ENCODE results near the gene S100Z. TPM values are rescaled to one million over a fixed set of nuclear protein-coding genes. Genes with fewer than 3 reads are reported as not detected.
"Not testable (repeated sequence)": the region's sequence is repeated elsewhere in the genome, so short reads cannot be mapped to it uniquely, and the experiment has no call there.

Gene S100Z
- 0.30 TPM for total RNA-seq

DNA sequence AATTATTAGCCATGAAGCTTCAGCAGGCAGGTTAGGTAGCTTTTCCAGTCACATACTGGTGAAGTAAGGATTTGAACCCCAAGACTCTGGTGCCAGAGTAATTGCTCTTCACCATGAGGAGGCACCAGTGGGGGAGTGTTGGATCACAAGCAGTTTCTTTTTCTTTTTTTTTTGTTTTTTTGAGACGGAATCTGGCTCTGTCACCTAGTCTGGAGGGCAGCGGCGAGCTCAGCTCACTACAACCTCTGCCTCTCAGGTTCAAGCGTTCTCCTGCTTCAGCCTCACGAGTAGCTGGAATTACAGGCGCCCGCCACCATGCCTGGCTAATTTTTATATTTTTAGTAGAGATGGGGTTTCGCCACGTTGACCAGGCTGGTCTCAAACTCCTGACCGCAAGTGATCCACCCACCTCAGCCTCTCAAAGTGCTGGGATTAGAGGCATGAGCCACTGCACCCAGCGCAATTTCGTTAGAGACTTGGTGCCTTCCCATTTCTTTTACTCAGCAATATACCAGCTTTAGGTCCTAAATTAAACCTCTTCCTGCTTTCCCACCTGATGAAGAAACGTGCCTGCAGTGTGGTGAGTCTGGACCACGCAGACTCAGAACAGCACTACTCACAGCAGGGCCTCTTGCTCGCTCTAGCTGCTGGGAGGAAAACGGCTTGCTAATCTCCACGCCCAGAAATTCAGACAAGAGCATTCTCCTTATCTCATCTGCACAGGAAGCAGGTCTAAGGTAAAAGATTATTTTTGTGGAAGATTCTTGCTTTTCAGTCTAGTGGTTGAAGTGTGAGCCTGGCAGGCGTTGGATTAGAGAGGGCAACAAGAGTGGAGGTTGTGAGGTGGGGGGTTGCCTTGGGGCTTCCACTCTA lies at the start of gene S100Z:
S100Z (plus strand) TSS at position 596 of the 873 bp plus-strand sequence. CDS start 25,346 bp downstream, outside the sequence.
- no peak for DNase-seq

DNA sequence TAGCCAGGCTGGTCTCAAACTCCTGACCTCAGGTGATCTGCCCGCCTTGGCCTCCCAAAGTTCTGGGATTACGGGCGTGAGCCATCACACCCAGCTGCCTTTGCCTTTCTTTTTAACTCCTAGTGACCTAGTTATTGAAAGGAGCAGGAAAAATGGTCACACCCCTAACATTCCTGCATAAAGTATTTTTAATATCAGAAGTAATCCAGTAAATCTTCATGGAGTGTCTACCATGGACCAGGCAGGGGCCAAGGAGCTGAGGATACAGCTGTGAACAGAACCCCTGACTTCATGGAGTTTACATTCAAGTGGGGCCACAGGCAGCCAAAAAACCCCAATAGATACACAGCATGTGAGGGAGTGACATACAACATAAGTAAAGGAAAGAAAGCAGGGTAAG lies 49.2 kb upstream of the S100Z start:
- DNase-seq, result no peak

DNA sequence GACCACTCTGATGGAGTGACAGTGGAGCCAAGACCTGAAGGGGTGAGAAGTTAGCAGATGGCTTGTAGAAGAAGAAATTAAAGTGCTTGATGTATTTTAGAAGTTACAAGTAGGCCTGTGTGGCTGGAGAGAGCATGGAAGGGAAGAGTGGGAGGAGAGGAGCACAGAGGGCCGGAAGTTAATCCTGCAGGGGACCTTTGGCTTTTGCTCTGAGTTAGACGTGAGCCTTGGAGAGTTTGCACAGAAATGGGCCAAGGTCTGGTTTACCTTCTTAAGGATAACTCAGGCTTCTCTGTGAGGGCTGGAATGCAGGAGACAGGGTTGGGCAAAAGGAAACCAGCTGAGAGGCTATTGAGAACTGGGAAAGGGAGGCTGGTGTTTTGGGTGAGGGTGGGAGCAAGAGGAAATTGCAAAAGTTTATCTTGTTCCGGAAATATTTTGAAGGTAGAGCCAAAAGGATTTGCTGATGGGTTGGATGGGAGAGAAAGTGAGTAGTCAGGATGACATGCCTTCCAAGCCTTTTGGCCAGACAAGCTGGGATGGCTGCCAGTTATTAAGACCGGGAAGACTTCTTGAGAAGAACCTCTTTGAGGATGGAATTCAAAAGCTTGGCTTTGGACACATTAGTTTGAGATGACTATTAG lies 48.5 kb upstream of the S100Z start:
- no peak for DNase-seq

DNA sequence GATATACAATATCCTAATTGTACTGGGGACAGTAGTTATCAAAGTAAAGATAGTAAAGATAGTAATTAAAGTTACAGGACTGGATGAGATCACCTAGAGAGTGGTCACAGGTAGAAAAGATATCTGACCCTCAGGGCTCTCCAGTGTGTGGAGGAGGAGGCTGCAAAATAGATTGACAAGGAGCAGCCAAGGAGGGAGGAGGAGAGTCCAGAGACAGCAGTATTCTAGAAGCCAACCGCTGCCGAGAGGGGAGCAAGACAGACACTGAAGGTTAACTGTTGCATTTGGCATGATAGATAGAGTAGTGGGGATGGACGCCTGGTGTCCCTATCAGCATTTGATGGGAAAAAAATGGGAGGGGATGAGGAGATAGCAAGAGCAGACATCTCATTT lies 48.0 kb upstream of the S100Z start:
- DNase-seq, result no peak

DNA sequence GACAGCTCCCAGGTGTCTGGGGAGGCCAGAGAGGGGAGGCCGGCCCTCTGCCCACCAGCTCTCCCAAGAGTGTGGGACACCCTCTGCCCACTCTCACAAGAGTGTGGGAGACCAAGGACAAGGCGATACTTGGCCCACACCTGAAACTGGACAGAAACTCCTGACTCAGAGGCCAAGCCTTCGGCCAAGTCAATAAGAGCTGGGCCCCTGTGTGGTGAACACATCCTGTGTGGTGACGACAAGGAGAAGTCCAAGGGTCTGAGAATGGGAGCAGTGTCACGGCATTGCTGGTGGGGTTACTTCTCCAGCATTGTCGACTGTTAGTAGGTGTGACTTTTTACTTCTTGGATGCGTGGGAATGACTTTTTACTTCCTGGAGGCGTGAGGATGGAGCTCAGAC lies 45.5 kb upstream of the S100Z start:
- DNase-seq, result no peak

DNA sequence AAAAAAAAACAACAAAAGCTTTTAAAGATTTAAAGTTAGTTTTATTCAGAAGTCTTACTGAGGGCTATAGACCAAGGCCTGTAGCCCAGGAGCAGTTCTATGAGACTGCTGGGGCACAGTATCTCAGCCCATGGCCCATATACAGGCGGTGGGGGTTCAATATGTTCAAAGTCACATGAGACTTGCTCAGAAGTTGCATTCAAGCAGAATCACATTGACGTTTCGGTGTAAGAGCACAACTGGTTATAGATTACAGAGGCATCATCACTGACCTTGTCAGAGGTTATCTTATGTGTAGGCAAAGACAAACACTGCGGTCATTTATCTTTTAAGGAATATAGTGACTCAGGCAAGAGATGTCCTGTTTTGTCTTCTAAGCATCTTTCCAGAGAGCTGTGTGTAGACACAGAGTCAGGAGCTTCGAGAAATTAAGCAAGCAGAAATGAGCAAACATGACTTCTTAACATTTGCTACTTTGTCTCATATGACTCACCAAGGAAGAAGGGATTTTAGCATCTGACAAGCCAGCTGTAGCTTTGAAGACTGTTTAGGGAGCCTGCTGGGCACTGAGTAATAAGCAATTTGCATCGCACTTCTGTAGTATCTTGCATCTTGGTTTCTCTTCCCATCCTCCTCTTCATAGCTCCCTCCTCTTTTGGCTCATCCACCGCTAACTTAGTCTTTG lies 43.9 kb upstream of the S100Z start:
- no peak for DNase-seq

DNA sequence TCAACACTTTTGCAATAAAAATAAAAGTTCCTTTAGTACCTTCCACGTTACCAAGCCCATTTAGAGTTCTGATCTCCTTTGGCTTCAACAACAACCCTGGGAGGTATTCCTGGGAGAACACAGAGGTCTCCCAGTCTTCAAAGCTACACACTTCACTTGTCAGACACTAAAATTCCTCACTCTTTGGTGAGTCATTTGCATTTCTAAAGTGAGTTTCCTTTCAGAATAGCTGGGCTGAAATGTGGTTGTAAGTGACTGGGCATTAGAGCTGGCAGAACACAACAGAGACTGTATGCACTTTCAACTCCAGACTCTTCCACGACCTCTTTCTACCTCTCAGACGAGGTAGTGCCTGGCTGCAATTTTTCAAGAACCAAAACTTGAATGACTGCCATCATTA lies 42.5 kb upstream of the S100Z start:
- no peak for DNase-seq

DNA sequence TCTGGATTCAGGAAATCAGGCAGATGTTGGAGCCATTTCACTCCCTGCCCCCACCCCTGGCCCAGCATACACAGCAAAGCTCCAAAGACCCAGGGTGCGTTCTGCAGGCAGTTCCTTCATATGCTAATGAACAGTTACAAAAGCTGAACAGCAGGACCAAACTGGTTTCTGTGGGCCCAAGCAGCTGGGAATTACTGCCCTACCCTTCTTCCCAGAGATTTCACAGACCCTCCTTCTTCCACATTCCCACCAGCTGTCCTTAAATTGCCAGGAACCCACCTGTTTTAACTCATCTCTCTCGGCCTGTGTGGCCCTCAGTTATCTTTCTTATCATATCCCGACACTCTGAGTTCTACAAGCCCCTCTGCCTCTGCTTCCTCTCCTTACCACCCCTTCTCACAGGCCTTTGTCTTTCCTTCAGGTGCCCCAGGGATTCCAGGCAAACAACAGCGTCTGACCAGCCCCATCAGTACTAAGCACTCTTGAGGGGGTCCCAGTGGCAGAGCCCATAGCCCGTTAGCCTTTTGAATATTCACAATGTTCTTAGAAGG lies 41.6 kb upstream of the S100Z start:
- no peak for DNase-seq

DNA sequence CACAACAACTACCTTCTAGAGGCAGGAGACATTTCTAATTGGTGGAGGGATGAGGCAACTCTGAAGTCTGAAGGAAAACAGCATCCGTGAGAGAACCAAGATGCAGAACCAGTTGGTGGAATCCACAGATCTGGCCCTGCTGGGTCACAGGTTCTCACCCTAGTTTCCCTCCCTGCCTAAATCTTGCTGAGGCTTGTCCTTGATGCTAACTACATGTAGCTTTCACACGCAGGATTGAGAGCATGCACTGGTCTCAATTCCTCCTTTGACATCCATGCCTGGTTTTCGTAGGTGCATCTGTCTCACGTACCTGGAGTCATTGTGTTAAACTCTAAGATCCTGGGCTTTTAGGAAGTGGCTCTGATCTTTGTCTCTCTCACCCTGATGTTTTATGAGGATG lies 40.7 kb upstream of the S100Z start:
- DNase-seq, result no peak

DNA sequence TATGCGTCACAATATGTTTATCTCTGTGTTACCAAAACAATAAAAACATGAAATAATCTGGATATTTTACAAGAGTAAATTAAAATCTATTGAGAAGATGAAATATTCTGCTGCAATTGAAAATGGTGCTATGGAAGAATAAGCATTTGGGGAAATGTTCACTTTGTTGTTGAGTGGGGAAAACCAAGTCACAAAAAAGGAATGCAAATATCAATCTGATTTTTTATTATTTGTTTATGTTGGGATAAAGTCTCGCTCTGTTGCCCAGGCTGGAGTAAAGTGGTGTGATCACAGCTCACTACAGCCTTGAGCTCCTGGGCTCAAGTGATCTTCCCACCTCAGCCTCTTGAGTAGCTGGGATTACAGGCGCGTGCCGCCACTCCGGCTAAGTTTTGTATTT lies 39.6 kb upstream of the S100Z start:
- no peak for DNase-seq

DNA sequence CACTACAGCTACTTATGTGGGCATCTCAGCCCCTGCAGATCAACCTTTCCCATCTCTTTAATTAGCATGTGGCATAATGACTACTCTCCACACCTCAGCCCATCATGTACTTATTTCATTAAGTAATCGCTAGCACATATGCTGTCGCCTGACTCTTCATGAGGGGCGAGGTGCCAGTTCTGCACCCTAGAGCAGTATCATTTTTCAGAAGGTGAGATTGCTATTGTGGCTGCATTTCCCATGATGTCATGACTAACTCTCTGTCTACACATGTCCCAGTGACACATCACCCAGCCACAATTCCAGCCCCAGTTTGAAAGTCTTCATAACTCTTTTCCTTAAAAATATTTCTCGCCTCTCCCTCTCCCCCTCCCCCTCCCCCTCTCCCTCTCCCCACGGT lies 38.6 kb upstream of the S100Z start:
- DNase-seq, result no peak

DNA sequence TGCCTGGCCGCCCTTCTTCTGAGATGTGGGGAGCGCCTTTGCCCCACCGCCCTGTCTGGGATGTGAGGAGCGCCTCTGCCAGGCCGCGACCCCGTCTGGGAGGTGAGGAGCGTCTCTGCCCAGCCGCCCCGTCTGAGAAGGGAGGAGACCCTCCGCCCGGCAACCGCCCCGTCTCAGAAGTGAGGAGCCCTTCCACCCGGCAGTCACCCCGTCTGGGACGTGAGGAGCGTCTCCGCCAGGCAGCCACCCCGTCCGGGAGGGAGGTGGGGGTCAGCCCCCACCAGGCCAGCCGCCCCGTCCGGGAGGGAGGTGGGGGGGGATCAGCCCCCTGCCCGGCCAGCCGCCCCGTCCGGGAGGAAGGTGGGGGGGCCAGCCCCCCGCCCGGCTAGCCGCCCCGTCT lies 37.6 kb upstream of the S100Z start:
- not testable (repeated sequence) for DNase-seq

DNA sequence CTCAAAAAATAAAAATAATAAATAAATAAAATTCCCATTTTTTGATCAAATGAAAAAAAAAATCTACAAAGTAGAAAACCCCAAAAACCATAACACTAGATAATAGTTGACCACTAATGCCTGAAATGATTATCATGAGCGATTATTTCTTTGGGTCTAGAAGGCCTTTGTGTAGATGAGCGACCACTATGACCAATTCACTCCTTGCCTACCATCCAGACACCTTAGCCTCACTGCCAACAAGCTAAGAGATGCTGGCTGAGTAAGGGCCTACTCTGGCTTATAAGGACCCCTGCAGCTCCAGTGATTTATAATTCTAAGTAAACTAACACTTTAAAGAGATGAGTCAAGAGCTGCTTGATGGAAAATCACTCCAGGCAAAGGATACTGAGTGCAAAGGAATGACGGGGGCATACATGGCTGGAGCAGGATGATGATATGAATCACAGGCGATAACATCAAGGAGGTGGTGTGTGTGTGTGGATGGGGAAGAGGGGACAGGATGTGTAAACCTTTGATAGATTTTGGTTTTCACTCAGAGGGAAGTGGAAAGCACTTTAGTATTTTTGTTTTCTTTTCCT lies 35.7 kb upstream of the S100Z start:
- DNase-seq, result no peak

DNA sequence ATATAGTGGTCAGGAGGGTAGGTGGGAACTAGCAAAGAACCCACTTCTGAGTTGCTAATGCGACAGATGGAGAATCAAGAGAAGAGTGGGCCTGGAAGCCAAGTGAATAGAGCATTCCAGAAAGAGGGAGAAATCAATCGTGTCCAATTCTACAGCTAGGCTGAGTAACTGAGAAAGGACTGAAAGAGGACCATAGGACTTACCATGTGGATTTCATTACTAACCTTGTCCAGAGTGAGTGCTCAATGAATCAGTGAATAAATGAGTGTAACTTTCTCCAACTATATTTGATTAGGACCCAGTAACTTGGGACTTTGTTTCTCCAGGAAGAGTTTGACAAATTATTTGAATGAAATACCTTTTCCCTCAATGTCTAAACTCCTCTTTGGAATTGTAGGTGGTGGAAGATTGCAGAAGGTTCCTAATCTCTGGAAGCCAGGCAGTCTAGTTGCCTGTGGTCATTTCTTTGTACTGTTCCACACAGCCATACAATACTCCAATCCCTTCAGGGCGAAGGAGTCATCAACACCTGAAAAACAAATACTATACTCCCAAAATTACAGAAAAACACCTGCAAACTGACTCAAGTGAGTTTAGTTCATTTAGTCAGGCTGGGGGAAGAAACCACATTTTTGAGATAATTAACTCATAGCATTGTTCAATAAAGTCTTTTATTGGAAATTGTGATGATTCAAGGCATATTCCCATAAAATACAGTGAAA lies 33.5 kb upstream of the S100Z start:
- DNase-seq, result no peak

DNA sequence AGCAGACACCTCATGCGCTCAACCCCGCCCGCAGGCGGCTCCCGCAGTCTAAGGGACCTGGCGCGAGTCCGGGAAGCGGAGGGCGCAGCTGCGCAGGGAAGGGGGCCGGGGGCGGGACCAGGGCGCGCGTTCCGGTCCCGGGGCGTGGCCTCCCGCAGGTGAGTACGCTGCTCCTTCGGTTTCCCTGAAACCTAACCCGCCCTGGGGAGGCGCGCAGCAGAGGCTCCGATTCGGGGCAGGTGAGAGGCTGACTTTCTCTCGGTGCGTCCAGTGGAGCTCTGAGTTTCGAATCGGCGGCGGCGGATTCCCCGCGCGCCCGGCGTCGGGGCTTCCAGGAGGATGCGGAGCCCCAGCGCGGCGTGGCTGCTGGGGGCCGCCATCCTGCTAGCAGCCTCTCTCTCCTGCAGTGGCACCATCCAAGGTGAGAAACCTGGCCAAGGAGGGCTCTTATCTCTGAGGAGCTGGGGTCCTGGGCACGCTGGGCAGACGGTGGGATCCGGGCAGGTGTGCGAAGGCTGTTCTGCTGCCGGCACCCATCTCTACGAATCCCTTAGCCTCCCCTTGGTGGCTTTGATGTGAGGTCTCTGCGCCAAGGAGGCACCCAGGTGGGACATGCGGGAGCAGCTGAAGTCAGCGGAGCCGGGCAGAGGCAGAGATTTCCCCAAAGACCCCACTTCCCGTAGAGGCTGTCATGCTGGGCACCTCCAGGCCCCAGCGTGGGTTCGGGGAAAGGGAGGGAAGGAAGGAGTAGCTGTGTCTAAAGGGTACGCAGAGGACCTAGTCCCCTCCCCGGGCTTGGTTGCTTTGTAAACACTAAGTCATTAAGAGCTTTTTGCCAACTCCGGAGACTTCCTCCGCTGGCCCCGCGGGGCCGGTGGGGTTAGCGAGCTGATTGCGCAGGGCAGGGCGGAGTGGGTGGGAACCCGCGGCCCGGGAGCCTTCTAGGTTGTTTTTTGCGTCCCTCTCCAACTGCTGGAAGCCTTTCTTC lies 30.7 kb upstream of the S100Z start, which contains the start of gene F2RL1:
F2RL1 (plus strand) TSS at position 187 of the 988 bp plus-strand sequence; CDS start at position 340, 153 bp downstream.
- DNase-seq, result no peak

DNA sequence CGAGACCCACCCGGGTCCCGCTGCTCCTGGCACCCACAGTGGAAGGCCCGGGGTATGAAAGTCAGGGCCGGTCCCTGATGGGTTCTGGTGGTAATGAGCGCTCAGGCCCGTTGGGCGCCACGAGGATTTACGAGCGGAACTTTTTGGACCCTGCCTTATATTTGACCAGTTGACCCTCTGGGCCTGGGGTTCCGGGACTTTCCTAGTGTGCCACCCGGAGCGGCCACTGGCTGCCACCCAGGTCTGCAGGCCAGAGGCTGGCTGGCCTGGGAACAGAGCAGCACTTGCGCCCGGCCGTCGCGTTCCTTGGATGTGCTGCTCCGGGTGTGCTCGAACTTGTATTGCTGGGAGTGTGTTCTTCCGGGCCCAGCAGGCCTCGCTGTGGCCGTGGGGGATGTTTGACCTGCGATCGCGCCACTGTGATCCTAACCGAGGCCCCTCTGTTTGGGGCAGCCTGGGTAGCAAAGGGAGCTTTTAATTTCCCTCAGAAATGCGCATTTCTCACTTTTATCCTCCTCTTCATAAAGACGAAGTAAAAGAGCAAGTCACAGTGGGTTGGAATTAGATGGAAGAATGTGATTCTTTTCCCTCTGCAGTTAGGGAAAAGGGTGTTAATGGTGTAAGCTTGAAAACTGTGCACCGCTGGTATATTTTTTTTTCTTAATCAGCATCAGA lies 29.8 kb upstream of the S100Z start:
- no peak for DNase-seq

DNA sequence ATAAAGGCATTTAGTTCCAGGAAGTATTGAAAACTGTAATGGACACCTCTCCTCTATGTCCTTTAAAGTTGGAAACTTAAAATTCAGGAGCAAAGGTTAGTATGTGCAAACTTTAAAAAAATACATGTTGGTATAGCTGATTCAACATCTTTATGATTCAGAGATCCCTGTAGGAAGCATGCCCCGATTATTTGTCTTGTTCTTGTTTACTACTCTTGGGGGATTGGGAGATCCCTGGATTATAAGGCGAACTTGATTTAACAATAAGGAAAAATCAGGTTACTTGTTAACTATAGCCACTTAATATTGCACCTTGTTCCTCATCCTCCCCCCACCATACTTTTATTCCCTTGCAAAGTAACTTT lies 29.3 kb upstream of the S100Z start:
- DNase-seq, result no peak

DNA sequence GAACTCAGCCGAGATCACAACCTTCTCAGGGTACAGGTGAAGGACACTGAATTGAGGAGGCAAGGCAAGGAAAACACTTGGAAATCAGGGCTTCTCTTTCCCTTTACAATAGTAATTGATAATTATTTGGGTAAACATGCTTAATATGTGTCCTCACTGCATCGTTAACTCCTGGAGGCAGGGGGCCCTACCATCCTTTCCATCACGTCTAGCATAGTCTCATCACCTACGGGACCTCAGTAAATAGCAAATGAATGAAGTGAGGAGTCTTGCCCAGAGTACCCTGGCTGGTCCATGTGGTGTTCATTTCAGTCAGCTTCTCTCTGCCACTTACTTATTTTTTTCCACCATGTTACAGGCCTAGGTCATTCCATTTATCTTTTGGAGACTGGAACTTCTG lies 28.7 kb upstream of the S100Z start:
- DNase-seq, result no peak

DNA sequence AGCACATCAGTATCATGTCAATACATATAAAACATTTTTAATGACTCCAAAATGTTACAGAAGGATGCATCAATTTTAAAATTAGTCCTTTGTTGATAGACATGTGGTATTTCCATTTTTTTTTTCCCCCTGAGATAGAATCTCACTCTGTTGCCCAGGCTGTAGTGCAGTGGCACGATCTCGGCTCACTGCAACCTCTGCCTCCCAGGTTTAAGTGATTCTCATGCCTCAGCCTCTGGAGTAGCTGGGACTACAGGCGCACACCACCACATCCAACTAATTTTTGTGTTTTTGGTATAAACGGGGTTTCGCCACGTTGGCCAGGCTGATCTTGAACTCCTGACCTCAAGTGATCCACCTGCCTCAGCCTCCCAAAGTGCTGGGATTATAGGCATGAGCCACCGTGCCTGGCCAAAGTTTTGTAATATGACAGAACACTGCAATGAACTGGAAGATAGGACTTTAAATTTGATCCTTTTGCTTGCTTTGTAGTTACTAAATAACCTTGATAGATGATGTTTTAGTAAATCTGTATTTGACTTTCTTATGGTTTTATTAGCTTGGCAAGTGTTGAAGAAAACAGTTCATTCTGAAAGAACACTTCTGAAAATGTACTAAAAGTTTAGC lies 27.6 kb upstream of the S100Z start:
- DNase-seq, result not testable (repeated sequence)
